CD14-positive monocyte (primary cell): ENCODE results near the gene LRFN3. TPM values are rescaled to one million over a fixed set of nuclear protein-coding genes. Genes with fewer than 3 reads are reported as not detected.

Experiments
- DNase-seq, 3 donors: peaks; one replicate each; pipeline ENCODE4 v3.0.0-alpha.2; 2011 to 2022
- H2AFZ ChIP-seq: 2 replicates; pipeline ENCODE4 v1.6.0; 2012; ENCODE audit warnings: mild to moderate bottlenecking, low read depth, low read length, inconsistent platforms; ENCODE audit not compliant: insufficient read depth, poor library complexity, severe bottlenecking
- H3K27ac ChIP-seq, 2 donors: 1 replicate in 1 of 2; 2 replicates in 1 of 2; pipeline ENCODE4 v1.5.1; 2012 to 2013; ENCODE audit warnings: low read length in 2 of 2, control low read depth in 1 of 2, inconsistent platforms in 1 of 2, low read depth in 1 of 2, mild to moderate bottlenecking in 1 of 2
- H3K27me3 ChIP-seq, 2 donors: one replicate each; pipeline versions ENCODE4 v1.6.0 to v1.6.1; 2011 to 2013; ENCODE audit warnings: low read length in 2 of 2; ENCODE audit not compliant: control insufficient read depth in 2 of 2, insufficient read depth in 2 of 2
- H3K36me3 ChIP-seq, 2 donors: replicated peaks in 1 of 2; 1 replicate in 1 of 2; 2 replicates in 1 of 2; pipeline versions ENCODE4 v1.5.1 to v1.6.1; 2012 to 2013; ENCODE audit warnings: low read length in 2 of 2, control low read depth in 1 of 2, inconsistent platforms in 1 of 2, mild to moderate bottlenecking in 1 of 2; ENCODE audit not compliant: insufficient read depth in 2 of 2, control insufficient read depth in 1 of 2
- H3K4me1 ChIP-seq, 2 donors: 1 replicate in 1 of 2; 2 replicates in 1 of 2; pipeline versions ENCODE4 v1.5.1 to v1.6.1; 2012 to 2013; ENCODE audit warnings: low read length in 2 of 2, control low read depth in 1 of 2, inconsistent platforms in 1 of 2, mild to moderate bottlenecking in 1 of 2, moderate library complexity in 1 of 2; ENCODE audit not compliant: insufficient read depth in 2 of 2, control insufficient read depth in 1 of 2
- H3K4me2 ChIP-seq: replicated peaks from 2 replicates; pipeline ENCODE3; 2012; ENCODE audit warnings: low read length, moderate library complexity, mild to moderate bottlenecking; ENCODE audit not compliant: poor library complexity, severe bottlenecking; ENCODE audit errors: extremely low read depth
- H3K4me3 ChIP-seq, 3 experiments: fragments of 200-600 bp in 1 of 3; sonication (generic) in 1 of 3; replicated peaks in 1 of 3; 1 replicate in 2 of 3; 2 replicates in 1 of 3; pipeline ENCODE4 v1.5.1; 2011 to 2013; ENCODE audit warnings: low read length in 3 of 3, mild to moderate bottlenecking in 3 of 3, control low read depth in 2 of 3, low read depth in 2 of 3, inconsistent platforms in 1 of 3, moderate library complexity in 1 of 3
- H3K79me2 ChIP-seq: 2 replicates; pipeline ENCODE4 v1.6.0; 2012; ENCODE audit warnings: mild to moderate bottlenecking, control low read depth, inconsistent platforms, low read length, moderate library complexity; ENCODE audit not compliant: insufficient read depth
- H3K9ac ChIP-seq: 2 replicates; pipeline ENCODE4 v1.6.0; 2017; ENCODE audit warnings: low read length, mild to moderate bottlenecking; ENCODE audit not compliant: insufficient read depth, poor library complexity, severe bottlenecking
- H3K9me3 ChIP-seq, 2 donors: replicated peaks in 1 of 2; 1 replicate in 1 of 2; 2 replicates in 1 of 2; pipeline versions ENCODE4 v1.5.1 to v1.6.1; 2012 to 2013; ENCODE audit warnings: low read length in 2 of 2, control low read depth in 1 of 2; ENCODE audit not compliant: control insufficient read depth in 1 of 2, insufficient read depth in 1 of 2
- H4K20me1 ChIP-seq: 2 replicates; pipeline ENCODE4 v1.6.0; 2012; ENCODE audit warnings: mild to moderate bottlenecking, low read length, control low read depth, moderate library complexity; ENCODE audit not compliant: insufficient read depth
- H3K27ac Mint-ChIP-seq, 7 donors: one replicate each; pipeline ENCODE4 v1.8.0; 2020; ENCODE audit warnings: mild to moderate bottlenecking in 7 of 7, mixed read lengths in 7 of 7, moderate library complexity in 6 of 7, inconsistent platforms in 2 of 7
- H3K27me3 Mint-ChIP-seq, 3 donors: one replicate each; pipeline ENCODE4 v1.8.0; 2021 to 2022; ENCODE audit warnings: low read depth in 3 of 3, mild to moderate bottlenecking in 3 of 3, mixed read lengths in 3 of 3, moderate library complexity in 3 of 3, inconsistent platforms in 1 of 3
- H3K36me3 Mint-ChIP-seq, 2 donors: one replicate each; pipeline ENCODE4 v1.8.0; 2020; ENCODE audit warnings: mixed read lengths in 2 of 2, inconsistent platforms in 1 of 2, mild to moderate bottlenecking in 1 of 2
- H3K4me1 Mint-ChIP-seq: one replicate; pipeline ENCODE4 v1.8.0; 2020; ENCODE audit warnings: mild to moderate bottlenecking, mixed read lengths
- H3K4me3 Mint-ChIP-seq, 2 donors: one replicate each; pipeline ENCODE4 v1.8.0; 2020; ENCODE audit warnings: mild to moderate bottlenecking in 2 of 2, mixed read lengths in 2 of 2, moderate library complexity in 1 of 2
- H3K9me3 Mint-ChIP-seq, 7 donors: one replicate each; pipeline ENCODE4 v1.8.0; 2020 to 2022; ENCODE audit warnings: mixed read lengths in 7 of 7, mild to moderate bottlenecking in 6 of 7, moderate library complexity in 6 of 7, inconsistent platforms in 2 of 7
- WGBS: methylation state at CpG from one replicate; pipeline ENCODE4 v1.1.5; 2013; ENCODE audit warnings: missing lambda C conversion rate; ENCODE audit not compliant: insufficient coverage; 5-methylcytosine and 5-hydroxymethylcytosine counted together
- intact Hi-C, 2 donors: fragments of 100-400 bp; cut with micrococcal nuclease; formaldehyde crosslinking; loops; one replicate each; pipeline versions ENCODE4 v1.15.0 to v1.15.1; 2023
- polyA plus RNA-seq, 3 donors: library from polyadenylated mRNA; depleted of rRNA in 1 of 3; unstranded in 2 of 3; stranded (reverse) in 1 of 3; fragments of 300-500 nt in 2 of 3; fragments of >200 nt in 1 of 3; fragmentation: Illumina TruSeq in 2 of 3; gene quantifications; 1 replicate in 2 of 3; 2 replicates in 1 of 3; pipeline ENCODE4 v1.2.3, GENCODE V29; 2012 to 2021
- TF ChIP-seq, protein P1 (sequence below): fragments of 200-600 bp; IDR thresholded peaks from one replicate; pipeline ENCODE4 v1.8.0; 2022; ENCODE audit warnings: antibody characterized with exemption, mild to moderate bottlenecking

Gene LRFN3
- polyA plus RNA-seq, 3 donors = 0.04 TPM; not detected in 2

DNA sequence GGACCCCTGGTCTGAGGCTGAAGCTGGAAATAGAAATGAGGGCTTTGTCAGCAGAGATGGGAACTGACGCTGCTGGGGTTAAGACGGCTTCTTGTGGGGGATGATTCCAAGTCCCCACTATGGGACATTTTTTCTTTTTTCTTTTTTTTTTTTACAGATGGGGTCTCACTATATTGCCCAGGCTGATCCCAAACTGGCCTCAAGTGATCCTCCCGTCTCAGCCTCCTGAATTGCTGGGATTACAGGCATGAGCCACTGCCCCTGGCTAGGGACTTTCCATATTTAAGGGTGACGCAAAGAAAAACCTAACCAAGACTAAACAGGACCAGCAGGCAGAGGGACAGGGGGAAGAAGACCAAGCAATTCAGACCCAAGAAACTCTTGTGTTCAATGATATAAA lies 10.0 kb downstream of the LRFN3 start:
- H3K27me3 Mint-ChIP-seq = peaks cover 4 to 12% (median 11%) of the 10 kb centered on the region in 3 donors
- Histone ChIP-seq H3K27ac (no peak overlapping the region), H3K9ac (no peak overlapping the region), H3K4me3 (no peak overlapping the region), H3K79me2 (no peaks in the 10 kb centered on the region), H3K4me2 (no peak overlapping the region), H3K36me3 (no peaks in the 10 kb centered on the region), H3K27me3 (no peaks in the 10 kb centered on the region), H2AFZ (no peak overlapping the region), H4K20me1 (no peaks in the 10 kb centered on the region), H3K4me1 (no peaks in the 10 kb centered on the region), H3K9me3 (no peaks in the 10 kb centered on the region)
- intact Hi-C loops = no loop called here
- H3K4me1 Mint-ChIP-seq = peaks cover 6% of the 10 kb centered on the region
- H3K4me3 Mint-ChIP-seq = no peak overlapping the region
- TF ChIP-seq, protein P1, sequence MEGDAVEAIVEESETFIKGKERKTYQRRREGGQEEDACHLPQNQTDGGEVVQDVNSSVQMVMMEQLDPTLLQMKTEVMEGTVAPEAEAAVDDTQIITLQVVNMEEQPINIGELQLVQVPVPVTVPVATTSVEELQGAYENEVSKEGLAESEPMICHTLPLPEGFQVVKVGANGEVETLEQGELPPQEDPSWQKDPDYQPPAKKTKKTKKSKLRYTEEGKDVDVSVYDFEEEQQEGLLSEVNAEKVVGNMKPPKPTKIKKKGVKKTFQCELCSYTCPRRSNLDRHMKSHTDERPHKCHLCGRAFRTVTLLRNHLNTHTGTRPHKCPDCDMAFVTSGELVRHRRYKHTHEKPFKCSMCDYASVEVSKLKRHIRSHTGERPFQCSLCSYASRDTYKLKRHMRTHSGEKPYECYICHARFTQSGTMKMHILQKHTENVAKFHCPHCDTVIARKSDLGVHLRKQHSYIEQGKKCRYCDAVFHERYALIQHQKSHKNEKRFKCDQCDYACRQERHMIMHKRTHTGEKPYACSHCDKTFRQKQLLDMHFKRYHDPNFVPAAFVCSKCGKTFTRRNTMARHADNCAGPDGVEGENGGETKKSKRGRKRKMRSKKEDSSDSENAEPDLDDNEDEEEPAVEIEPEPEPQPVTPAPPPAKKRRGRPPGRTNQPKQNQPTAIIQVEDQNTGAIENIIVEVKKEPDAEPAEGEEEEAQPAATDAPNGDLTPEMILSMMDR = no peak
- no peaks in the 10 kb centered on the region for H3K36me3 Mint-ChIP-seq
- H3K27ac Mint-ChIP-seq = no peak overlapping the region
- peaks cover 0 to 2% (median 0%) of the 10 kb centered on the region in 7 donors for H3K9me3 Mint-ChIP-seq
- no peak for DNase-seq
- 100% methylated on average over 1 of the region's 4 CpGs for WGBS

DNA sequence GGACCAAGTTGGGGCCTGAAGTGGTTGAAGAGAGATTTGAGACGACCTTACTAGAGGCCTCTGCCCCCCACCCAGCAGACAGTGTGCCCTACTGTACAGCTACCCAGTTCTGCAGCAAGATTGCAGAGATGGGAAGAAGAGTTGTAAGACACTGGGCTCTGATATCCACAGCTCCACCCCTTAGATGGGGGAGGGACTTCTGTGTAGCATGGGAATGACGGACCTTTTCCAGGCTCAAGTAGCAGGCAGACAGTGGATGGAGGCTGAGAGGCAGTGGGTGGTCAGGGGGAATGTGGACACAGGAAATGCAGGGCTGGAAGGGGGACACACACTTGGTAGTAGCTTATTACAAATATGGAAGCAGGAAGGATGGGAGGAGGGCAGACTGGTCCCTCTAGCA lies 13.0 kb downstream of the LRFN3 start:
- H3K79me2 ChIP-seq = no peaks in the 10 kb centered on the region
- no peak overlapping the region for H3K4me3 ChIP-seq
- H2AFZ ChIP-seq = no peak overlapping the region
- H3K4me1 ChIP-seq = peaks cover 16 to 20% of the 10 kb centered on the region in 2 donors
- H3K4me2 ChIP-seq = no peak overlapping the region
- peaks cover 4 to 17% (median 8%) of the 10 kb centered on the region in 3 donors for H3K27me3 Mint-ChIP-seq
- no peak for DNase-seq
- H4K20me1 ChIP-seq = no peaks in the 10 kb centered on the region
- intact Hi-C loops = no loop called here
- H3K4me3 Mint-ChIP-seq = no peak overlapping the region
- TF ChIP-seq, protein P1 = no peak
- H3K36me3 ChIP-seq = no peaks in the 10 kb centered on the region
- H3K9me3 ChIP-seq = peaks cover 0 to 3% of the 10 kb centered on the region in 2 donors
- no peaks in the 10 kb centered on the region for H3K36me3 Mint-ChIP-seq
- H3K9ac ChIP-seq = no peak overlapping the region
- no peak overlapping the region for H3K27ac ChIP-seq
- H3K27ac Mint-ChIP-seq = peak overlapping the region in 1 of 7 donors; percentile 79
- WGBS = 38% methylated on average over 1 of the region's 2 CpGs
- peaks cover 30% of the 10 kb centered on the region for H3K4me1 Mint-ChIP-seq
- H3K27me3 ChIP-seq = no peaks in the 10 kb centered on the region
- H3K9me3 Mint-ChIP-seq = peaks cover 0 to 7% (median 0%) of the 10 kb centered on the region in 7 donors
